Measurements from ENCODE around the gene COMTD1. TPM values are rescaled to one million over a fixed set of nuclear protein-coding genes. Genes with fewer than 3 reads are reported as not detected.

The COMTD1 gene
- polyA plus RNA-seq, 1 donor (not counting 4 experiments of a cell fraction or from before 2014, with no cell fraction given) = 6.2 TPM

DNA sequence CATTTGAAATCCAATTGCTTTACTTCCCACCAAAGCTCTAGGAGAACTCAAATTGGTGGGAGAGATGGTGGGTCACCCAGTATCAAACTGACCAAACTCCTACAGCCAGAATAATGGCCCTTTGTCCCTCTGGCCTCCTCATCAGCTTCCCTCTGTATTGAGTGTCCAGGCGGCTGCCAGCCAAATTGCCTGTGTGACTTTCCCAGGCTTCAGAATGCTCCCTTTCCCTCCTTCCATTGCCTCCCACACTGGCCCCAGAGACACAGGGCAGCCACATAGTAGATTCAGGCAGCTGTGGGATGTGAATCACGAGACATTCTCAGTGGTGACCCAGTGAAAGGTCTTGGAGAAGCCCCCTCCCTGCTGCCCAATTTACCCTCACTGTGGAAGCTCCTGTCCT, 37.9 kb downstream of the COMTD1 start:
- no peak for DNase-seq (ENCODE audit: low read depth, low spot score)
- dilution Hi-C loops (cut with MboI; ENCODE audit: extremely low pct_ligation_motif_present, low sequenced_read_pairs) = no loop called here
- no peak overlapping the region for H3K27ac ChIP-seq (ENCODE audit: control insufficient read depth, insufficient read depth, low read length)
- no peaks in the 10 kb centered on the region for H3K9me1 ChIP-seq (ENCODE audit: control insufficient read depth, extremely low read depth, insufficient read depth, low read length)
- H3K4me3 ChIP-seq (ENCODE audit: control insufficient read depth in 2 of 3, extremely low read depth in 1 of 3, insufficient read depth in 2 of 3, low read depth in 1 of 3, low read length in 3 of 3) = no peak overlapping the region
- H4K20me1 ChIP-seq (ENCODE audit: control insufficient read depth, extremely low read depth, insufficient read depth, low read length) = no peaks in the 10 kb centered on the region
- H3K9me3 ChIP-seq (ENCODE audit: control insufficient read depth, low read depth, low read length) = no peaks in the 10 kb centered on the region
- TF ChIP-seq, protein P1, sequence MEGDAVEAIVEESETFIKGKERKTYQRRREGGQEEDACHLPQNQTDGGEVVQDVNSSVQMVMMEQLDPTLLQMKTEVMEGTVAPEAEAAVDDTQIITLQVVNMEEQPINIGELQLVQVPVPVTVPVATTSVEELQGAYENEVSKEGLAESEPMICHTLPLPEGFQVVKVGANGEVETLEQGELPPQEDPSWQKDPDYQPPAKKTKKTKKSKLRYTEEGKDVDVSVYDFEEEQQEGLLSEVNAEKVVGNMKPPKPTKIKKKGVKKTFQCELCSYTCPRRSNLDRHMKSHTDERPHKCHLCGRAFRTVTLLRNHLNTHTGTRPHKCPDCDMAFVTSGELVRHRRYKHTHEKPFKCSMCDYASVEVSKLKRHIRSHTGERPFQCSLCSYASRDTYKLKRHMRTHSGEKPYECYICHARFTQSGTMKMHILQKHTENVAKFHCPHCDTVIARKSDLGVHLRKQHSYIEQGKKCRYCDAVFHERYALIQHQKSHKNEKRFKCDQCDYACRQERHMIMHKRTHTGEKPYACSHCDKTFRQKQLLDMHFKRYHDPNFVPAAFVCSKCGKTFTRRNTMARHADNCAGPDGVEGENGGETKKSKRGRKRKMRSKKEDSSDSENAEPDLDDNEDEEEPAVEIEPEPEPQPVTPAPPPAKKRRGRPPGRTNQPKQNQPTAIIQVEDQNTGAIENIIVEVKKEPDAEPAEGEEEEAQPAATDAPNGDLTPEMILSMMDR (optimal IDR thresholded peaks at IDR 0.05 in 1 of 3, IDR thresholded peaks at IDR 0.05 in 1 of 3, conservative IDR thresholded peaks at IDR 0.05 in 1 of 3; ENCODE audit: extremely low read depth in 1 of 3, insufficient read depth in 2 of 3, low read length in 3 of 3) = no peak
- TF ChIP-seq EZH2 (IDR thresholded peaks at IDR 0.05; ENCODE audit: low read length) = no peak
- no peak overlapping the region for H3K4me2 ChIP-seq (ENCODE audit: control insufficient read depth, extremely low read depth, insufficient read depth, low read depth, low read length)
- H3K9ac ChIP-seq (ENCODE audit: control insufficient read depth, extremely low read depth, insufficient read depth, low read length) = no peak overlapping the region
- no peaks in the 10 kb centered on the region for H3K79me2 ChIP-seq (ENCODE audit: control insufficient read depth, insufficient read depth, low read length)
- no peaks in the 10 kb centered on the region for H3K36me3 ChIP-seq (ENCODE audit: control insufficient read depth in 2 of 2, extremely low read depth in 1 of 2, insufficient read depth in 2 of 2, low read length in 2 of 2)
- no peaks in the 10 kb centered on the region for H3K27me3 ChIP-seq (ENCODE audit: control insufficient read depth, extremely low read depth, insufficient read depth, low read length)
- H2AFZ ChIP-seq (ENCODE audit: control insufficient read depth, low read length) = no peak overlapping the region
- FAIRE-seq = no peak
- H3K4me1 ChIP-seq (ENCODE audit: control insufficient read depth, extremely low read depth, insufficient read depth, low read length) = peaks cover 5% of the 10 kb centered on the region

DNA sequence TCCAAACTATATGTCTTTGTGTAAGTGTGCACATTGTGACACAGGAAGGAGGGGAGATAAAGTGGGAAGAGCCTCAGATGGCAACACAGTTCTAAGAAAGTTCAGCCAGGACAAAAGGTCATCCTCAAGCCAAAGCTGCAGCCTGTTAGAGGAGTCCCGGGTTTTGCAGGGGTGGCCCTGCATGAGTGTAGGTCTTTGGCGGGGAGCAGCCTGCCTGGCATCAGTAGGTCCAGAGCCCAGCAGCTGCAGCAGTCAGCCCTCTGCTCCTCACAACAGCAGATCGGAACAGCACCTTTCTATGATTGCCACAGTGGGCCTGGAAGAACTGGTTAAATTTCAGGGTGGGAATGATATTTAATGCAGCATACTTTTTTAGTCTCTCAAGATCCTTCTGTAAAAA, 38.7 kb downstream of the COMTD1 start:
- dilution Hi-C loops (cut with MboI; ENCODE audit: extremely low pct_ligation_motif_present, low sequenced_read_pairs) = no loop called here
- H3K36me3 ChIP-seq (ENCODE audit: control insufficient read depth in 2 of 2, extremely low read depth in 1 of 2, insufficient read depth in 2 of 2, low read length in 2 of 2) = no peaks in the 10 kb centered on the region
- H3K4me1 ChIP-seq (ENCODE audit: control insufficient read depth, extremely low read depth, insufficient read depth, low read length) = peaks cover 1% of the 10 kb centered on the region
- TF ChIP-seq, protein P1 (optimal IDR thresholded peaks at IDR 0.05 in 1 of 3, IDR thresholded peaks at IDR 0.05 in 1 of 3, conservative IDR thresholded peaks at IDR 0.05 in 1 of 3; ENCODE audit: extremely low read depth in 1 of 3, insufficient read depth in 2 of 3, low read length in 3 of 3) = no peak
- no peak for TF ChIP-seq EZH2 (IDR thresholded peaks at IDR 0.05; ENCODE audit: low read length)
- H4K20me1 ChIP-seq (ENCODE audit: control insufficient read depth, extremely low read depth, insufficient read depth, low read length) = no peaks in the 10 kb centered on the region
- no peaks in the 10 kb centered on the region for H3K79me2 ChIP-seq (ENCODE audit: control insufficient read depth, insufficient read depth, low read length)
- H2AFZ ChIP-seq (ENCODE audit: control insufficient read depth, low read length) = no peak overlapping the region
- no peak for DNase-seq (ENCODE audit: low read depth, low spot score)
- FAIRE-seq = no peak
- no peak overlapping the region for H3K4me2 ChIP-seq (ENCODE audit: control insufficient read depth, extremely low read depth, insufficient read depth, low read depth, low read length)
- no peak overlapping the region for H3K27ac ChIP-seq (ENCODE audit: control insufficient read depth, insufficient read depth, low read length)
- H3K9ac ChIP-seq (ENCODE audit: control insufficient read depth, extremely low read depth, insufficient read depth, low read length) = no peak overlapping the region
- no peak overlapping the region for H3K4me3 ChIP-seq (ENCODE audit: control insufficient read depth in 2 of 3, extremely low read depth in 1 of 3, insufficient read depth in 2 of 3, low read depth in 1 of 3, low read length in 3 of 3)
- H3K27me3 ChIP-seq (ENCODE audit: control insufficient read depth, extremely low read depth, insufficient read depth, low read length) = no peaks in the 10 kb centered on the region
- no peaks in the 10 kb centered on the region for H3K9me1 ChIP-seq (ENCODE audit: control insufficient read depth, extremely low read depth, insufficient read depth, low read length)
- H3K9me3 ChIP-seq (ENCODE audit: control insufficient read depth, low read depth, low read length) = no peaks in the 10 kb centered on the region
